HG02610 (cell line): ENCODE measurements around the gene SLX1A.
"Not testable (repeated sequence)": the region's sequence is repeated elsewhere in the genome, so short reads cannot be mapped to it uniquely, and the experiment has no call there.

Experiments used
- ATAC-seq: cut with Tn5 transposase; IDR thresholded peaks from one replicate; pipeline ENCODE4 v1.9.1; 2021; ENCODE audit warnings: mild to moderate bottlenecking, moderate library complexity; ENCODE audit not compliant: unreplicated experiment

SLX1A gene

GRCh38 chr16:30217082-30217481, 23.4 kb downstream of the SLX1A start:
- not testable (repeated sequence) for ATAC-seq
